GM21825 (cell line): ENCODE data around the gene MAP3K14.

Experiments
- ATAC-seq: cut with Tn5 transposase; IDR thresholded peaks from one replicate; pipeline ENCODE4 v1.9.1; 2021; ENCODE audit warnings: mild to moderate bottlenecking, moderate library complexity; ENCODE audit not compliant: unreplicated experiment

MAP3K14 gene

GRCh38 chr17:45238155-45238774 is 78.6 kb downstream of the MAP3K14 start:
- no peak for ATAC-seq

DNA sequence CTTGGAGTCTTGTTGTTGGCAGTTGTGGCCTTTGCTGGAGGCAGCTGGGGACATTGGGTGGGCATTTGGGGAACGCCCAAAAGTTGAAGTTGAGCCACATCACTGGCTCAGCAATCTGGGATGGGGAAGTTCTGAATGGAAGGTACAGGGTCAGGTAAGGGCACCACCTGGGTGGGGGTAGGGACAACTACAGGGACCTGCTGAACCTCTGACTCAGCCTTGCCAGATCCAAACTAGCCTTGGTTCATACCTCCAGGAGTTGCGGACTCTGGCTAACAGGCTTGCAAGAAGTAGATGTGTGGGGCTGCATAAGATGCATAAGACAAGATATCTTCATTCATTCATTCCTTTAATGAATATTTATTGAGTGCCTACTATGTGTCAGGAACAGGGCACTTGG is 79.1 kb downstream of the MAP3K14 start:
- ATAC-seq, result no peak

- no peak for ATAC-seq
These were observed 80.6 kb downstream of the MAP3K14 start for GRCh38 chr17:45236282-45236606.

- ATAC-seq, result no peak
These were observed 81.2 kb downstream of the MAP3K14 start for GRCh38 chr17:45235416-45236281.

DNA sequence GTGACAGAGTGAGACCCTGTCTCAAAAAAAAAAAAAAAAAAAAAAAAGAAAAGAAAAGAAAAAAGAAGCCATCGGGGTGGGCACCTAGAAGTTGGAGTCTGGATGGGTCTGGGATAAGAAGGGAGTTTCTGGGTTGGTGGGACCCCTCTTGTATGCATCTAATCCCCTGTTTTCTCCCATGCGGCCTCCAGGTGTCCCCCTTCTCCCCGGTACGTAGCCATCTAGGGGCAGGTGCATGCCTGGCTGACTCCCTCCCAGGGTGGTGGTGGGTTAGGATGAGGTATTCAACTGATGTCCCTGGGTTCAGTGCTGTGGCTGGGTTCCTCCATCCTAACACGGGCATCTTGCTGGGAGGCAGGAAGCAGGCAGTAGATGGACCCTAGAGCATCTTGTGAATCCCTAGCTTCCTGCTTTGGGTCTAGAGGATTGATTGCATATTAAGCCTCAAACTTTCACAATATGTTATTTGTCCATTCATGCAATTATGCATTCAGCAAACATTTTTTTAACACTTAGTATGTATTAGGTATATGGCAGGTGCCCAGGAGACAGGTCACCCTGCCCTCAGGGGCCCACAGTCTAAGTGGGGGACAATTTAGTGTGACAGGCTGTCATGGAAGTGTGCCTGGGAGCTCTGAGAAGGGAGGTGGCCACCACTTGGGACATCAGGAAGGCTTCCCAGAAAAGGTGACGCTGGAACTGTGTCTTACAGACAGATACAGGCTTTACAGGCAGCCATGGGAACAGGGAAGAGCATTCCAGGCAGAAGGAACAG is 82.0 kb downstream of the MAP3K14 start:
- ATAC-seq, result no peak

GRCh38 chr17:45233423-45233924 is 83.3 kb downstream of the MAP3K14 start:
- no peak for ATAC-seq

DNA sequence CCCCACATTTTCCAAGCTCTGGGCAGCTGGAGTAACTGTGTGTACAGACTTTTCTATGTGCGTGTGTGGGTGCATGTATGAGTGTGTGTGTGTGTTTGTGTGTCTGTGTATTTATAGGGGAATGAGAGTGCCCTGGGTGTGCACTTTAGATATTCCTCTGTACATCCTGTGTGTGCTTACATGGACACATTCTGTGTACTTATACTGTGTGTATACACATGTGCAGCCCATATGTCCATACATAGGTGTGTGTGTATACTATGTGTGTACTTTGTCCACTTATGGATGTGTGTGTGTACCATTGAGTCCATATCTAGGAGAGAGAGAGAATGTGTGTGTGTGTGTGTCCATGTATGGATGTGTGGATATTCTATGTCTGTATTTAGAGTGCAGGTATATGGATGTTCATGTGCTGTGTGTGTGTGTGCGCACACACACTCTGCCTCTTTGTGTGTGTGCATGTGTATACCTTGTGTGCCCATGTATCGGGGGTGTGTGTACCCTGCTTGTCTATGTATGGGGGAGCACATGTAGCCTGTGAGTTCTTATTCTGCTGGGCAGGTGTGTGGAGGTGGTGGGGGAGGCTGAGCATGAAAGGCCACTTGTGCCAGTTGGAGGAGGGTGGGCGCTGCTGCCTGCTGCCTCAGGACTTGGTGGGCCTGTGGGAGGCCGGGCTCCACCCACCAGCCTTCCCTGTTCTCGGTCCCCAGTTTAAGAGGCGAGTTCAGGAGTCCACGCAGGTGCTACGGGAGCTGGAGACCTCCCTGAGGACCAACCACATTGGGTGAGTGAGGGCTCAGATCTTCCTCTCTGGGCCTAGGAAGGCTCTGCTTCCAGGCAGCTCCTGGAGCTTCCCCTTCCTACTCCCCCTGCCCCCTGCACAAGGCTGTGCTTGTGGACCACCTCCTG is 84.1 kb downstream of the MAP3K14 start:
- ATAC-seq, result no peak

DNA sequence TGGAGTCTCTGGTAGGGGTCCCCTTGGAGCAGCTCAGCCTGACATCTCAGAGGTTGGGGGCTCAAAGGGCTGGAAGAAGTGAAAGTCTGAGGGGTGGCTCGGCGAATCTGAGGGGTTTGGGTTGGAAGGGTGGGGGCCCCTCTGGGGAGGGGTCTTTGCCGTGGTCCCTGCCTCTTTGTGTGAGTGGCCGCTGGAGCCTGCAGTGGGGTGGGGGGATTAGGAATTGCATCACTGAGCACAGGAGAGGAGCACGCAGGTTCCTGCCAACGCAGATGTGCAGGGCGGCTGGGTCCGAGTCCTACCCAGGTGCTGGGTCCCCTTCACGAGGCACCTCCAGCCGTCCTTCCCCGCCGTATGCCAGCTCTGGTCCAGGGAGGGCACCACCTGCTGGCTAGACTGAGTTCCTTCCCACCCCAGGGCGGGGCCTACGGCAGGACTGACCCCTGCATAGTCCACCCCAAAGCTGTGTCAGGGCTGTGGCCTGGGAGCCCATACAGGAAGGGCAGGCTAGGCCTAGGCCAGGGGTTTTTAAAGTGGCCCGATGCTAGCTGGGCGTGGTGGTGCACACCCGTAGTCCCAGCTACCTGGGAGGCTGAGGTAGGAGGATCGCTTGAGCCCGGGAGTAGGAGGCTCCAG is 85.2 kb downstream of the MAP3K14 start:
- ATAC-seq, result no peak

GRCh38 chr17:45230787-45231480 is 85.9 kb downstream of the MAP3K14 start:
- ATAC-seq, result no peak

DNA sequence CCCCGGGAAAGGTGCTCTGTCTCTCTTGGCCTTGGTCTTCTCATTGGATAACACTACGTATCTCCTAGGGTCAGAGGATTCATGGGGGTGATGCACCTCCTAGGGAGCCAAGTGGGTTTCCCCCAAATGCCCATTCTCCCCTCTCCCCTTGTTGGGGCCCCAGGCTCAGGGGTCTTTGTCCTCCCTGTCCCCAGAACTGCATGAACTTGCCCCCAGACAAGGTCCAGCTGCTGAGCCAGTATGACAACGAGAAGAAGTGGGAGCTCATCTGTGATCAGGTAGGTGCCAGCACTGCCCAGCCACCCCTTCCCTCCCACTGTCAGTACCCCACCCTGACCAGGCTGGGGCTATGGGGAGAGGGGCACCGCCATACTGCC is 86.4 kb downstream of the MAP3K14 start:
- no peak for ATAC-seq

- ATAC-seq, result no peak
These were observed 87.0 kb downstream of the MAP3K14 start for GRCh38 chr17:45229681-45230409.

DNA sequence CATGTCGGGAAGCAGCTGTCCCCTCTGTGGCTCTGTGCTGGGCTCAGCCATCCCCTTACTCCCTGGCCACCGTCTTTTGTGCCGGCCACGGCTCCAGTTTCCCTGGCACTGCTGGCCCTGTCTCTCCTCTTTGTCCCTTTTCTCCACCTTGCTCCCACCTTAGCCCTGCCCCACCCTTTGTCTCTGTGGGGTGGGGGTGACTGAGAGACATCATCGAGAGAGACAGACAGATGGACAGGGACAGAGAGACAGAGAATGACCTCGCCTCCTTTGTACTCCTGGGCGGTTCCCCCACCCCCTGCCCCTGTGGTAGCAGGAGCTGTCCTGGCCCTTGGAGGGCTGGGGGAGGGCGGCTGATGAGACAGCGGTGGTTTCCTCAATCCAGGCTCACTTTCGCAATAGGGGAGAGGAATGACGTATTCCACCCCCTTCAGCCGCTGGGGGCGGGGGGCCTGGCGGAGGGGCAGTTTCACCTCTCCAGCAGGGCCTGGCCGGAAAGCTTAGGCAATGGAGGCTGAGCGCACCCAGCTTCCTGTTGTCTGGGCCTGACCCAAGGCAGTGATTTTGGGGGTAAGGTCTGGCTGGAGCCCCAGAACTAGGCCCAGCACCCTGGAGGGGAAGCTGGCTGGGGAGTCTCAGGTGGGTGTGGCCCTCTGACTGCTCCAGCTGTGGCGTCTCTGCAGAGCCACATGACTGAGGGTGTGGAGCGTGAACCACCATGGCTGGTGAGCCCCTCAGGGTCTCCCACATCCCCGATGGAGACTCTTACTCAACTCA is 87.9 kb downstream of the MAP3K14 start:
- peak; percentile 33 for ATAC-seq

- no peak for ATAC-seq
These were observed 88.7 kb downstream of the MAP3K14 start for GRCh38 chr17:45227926-45228762.

DNA sequence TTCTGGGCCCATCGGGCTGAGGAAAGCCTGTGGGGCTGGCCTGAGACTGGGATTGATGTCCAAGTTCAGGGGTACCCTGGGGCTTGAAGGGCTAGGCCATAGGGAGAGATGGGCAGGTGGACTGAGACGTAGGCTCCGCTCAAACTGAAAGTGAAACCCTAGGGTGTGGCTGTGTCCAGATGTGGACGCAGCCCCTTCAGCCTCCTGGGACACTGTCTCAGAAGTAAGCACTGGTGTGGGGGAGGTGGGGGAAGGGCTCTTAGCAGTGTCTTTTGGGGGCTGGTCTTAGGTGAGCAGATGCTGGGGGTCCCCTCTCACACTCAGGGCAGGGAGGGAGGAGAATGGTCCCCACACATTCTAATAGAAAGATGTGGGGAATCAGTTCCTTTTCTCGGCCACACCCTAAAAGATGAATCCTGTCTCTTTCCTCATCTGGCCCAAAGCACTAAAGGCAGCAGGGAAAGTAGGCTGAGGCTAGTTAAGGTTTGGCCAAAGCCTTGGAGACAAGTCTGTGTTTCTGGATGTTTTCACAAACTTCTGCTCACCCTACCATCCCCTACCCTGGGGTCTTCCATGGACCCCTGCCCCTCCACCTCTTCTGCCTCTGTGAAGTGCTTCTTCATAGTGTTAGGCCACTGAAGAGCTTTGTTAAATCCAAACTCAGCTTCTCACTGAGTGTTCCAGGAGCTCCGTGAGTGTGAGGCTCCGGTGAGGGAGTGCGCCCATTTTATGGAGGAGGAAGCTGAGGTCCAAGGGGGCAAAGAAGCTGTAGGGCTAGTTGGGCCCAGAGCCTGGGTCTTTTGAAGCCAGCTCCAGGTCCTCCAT is 89.5 kb downstream of the MAP3K14 start:
- peak; percentile 28 for ATAC-seq

- no peak for ATAC-seq
These were observed 90.2 kb downstream of the MAP3K14 start for GRCh38 chr17:45226576-45226975.

DNA sequence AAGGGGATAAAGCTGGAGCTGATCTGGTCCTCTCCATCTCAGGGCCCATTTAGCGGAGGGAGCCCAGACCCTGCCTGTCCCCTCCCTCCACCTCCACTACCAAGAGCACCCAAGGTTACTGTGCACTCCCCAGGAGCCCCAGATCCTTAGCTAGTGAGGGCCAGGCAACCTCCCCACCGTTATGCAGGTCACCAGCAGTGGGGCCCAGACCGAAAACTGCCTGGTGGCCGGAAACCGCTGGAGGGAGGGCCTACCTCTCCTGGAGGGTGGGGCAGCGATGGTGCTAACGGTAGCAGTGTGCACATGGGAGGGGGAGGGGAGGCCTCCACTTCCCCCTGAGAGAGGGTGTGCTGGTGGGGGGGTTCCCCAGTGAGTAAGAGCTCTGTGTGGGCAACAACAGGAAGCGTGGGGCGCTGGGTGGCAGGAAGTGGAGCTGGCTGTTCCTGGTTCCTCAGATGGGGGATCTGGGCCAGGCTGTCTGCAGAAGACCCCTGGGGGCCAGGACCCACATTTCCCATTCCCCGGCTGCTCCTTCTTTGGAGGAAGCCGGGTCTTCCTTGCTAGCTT is 90.8 kb downstream of the MAP3K14 start:
- ATAC-seq, result peak; percentile 39
